PC-3 (cell line): ENCODE measurements around the gene ZBTB16. TPM values are rescaled to one million over a fixed set of nuclear protein-coding genes. Genes with fewer than 3 reads are reported as not detected.

Experiments used
- ATAC-seq: fragments of 200-7000 bp; cut with Tn5 transposase; 2 replicates; pipeline ENCODE4 v1.9.1; 2020; ENCODE audit warnings: mild to moderate bottlenecking, moderate library complexity
- BruUV-seq: library from RNA; stranded (reverse); fragments of 400-500 nt; replicated peaks from 2 replicates; lab custom pipeline; 2021; lab: Mats Ljungman, UMichigan
- CTCF ChIA-PET: fragments of 300-600 bp; sonication (Branson Sonifier 250); formaldehyde crosslinking; loops from one replicate; lab custom pipeline; 2022; ENCODE audit warnings: antibody characterized with exemption; lab: Charles Lee
- POLR2A ChIA-PET: fragments of 300-600 bp; sonication (Branson Sonifier 250); formaldehyde crosslinking; loops from one replicate; lab custom pipeline; 2022; ENCODE audit warnings: antibody characterized with exemption; ENCODE audit not compliant: unreplicated experiment; lab: Charles Lee
- DNase-seq: peaks from one replicate; pipeline ENCODE4 v3.0.0-alpha.2; 2015
- H2AFZ ChIP-seq: fragments of 300-600 bp; sonication (generic); 2 replicates; pipeline ENCODE4 v1.6.0; 2016; ENCODE audit warnings: antibody characterized with exemption, low read length
- H3F3A ChIP-seq: fragments of 300-600 bp; sonication (generic); one replicate; pipeline ENCODE4 v1.6.0; 2017; ENCODE audit warnings: antibody characterized with exemption, low read length, control low read depth, mild to moderate bottlenecking; ENCODE audit not compliant: unreplicated experiment
- H3K27ac ChIP-seq: fragments of 300-600 bp; sonication (generic); 2 replicates; pipeline ENCODE4 v1.5.1; 2016; ENCODE audit warnings: mild to moderate bottlenecking, low read length
- H3K27me3 ChIP-seq: fragments of 300-600 bp; sonication (generic); 2 replicates; pipeline ENCODE4 v1.6.1; 2016; ENCODE audit warnings: low read length, mixed read lengths
- H3K36me3 ChIP-seq: fragments of 300-600 bp; sonication (generic); 2 replicates; pipeline ENCODE4 v1.6.1; 2016; ENCODE audit warnings: low read depth, mixed run types, low read length, mixed read lengths
- H3K4me1 ChIP-seq: fragments of 300-600 bp; sonication (generic); 2 replicates; pipeline ENCODE4 v1.5.1; 2016; ENCODE audit warnings: low read length; ENCODE audit not compliant: insufficient read depth
- H3K4me2 ChIP-seq: fragments of 300-600 bp; sonication (generic); 2 replicates; pipeline ENCODE4 v1.6.0; 2016; ENCODE audit warnings: low read length
- H3K4me3 ChIP-seq: fragments of 300-600 bp; sonication (generic); 2 replicates; pipeline ENCODE4 v1.5.1; 2016; ENCODE audit warnings: mild to moderate bottlenecking, low read length, mixed read lengths
- H3K79me2 ChIP-seq: fragments of 300-600 bp; sonication (generic); 2 replicates; pipeline ENCODE4 v1.6.1; 2017; ENCODE audit warnings: low read length, mixed read lengths
- H3K9ac ChIP-seq: fragments of 300-600 bp; sonication (generic); 2 replicates; pipeline ENCODE4 v1.6.0; 2016; ENCODE audit warnings: mild to moderate bottlenecking, low read length
- H3K9me2 ChIP-seq: fragments of 300-600 bp; sonication (generic); replicated peaks from 2 replicates; pipeline ENCODE4 v1.6.1; 2016; ENCODE audit warnings: mixed run types, low read length, mixed read lengths
- H3K9me3 ChIP-seq: fragments of 300-600 bp; sonication (generic); 2 replicates; pipeline ENCODE4 v1.6.1; 2016; ENCODE audit warnings: low read length, mixed read lengths
- H4K20me1 ChIP-seq: fragments of 300-600 bp; sonication (generic); 2 replicates; pipeline ENCODE4 v1.6.1; 2016; ENCODE audit warnings: low read length, mixed read lengths
- CTCF ChIP-seq: fragments of 300-600 bp; sonication (generic); conservative IDR thresholded peaks from 2 replicates; pipeline ENCODE4 v1.5.1; 2017; ENCODE audit warnings: antibody characterized with exemption, low read depth, mild to moderate bottlenecking, low read length
- EZH2 ChIP-seq: fragments of 300-600 bp; sonication (generic); IDR thresholded peaks from one replicate; pipeline ENCODE4 v1.6.1; 2017; ENCODE audit warnings: antibody characterized with exemption, mild to moderate bottlenecking, low read length; ENCODE audit not compliant: unreplicated experiment
- EZH2phosphoT487 ChIP-seq: fragments of 300-600 bp; sonication (generic); IDR thresholded peaks from 2 replicates; pipeline ENCODE4 v1.6.1; 2018; ENCODE audit warnings: mild to moderate bottlenecking, antibody characterized with exemption, low read length, borderline replicate concordance
- intact Hi-C: fragments of 100-400 bp; cut with micrococcal nuclease; formaldehyde crosslinking; loops from 2 replicates; pipeline ENCODE4 v1.9.0; 2023
- total RNA-seq: library from RNA; depleted of rRNA; stranded (reverse); fragments of >200 nt; gene quantifications from 2 replicates; pipeline ENCODE4 v1.2.3, GENCODE V29; 2014

The ZBTB16 gene
- total RNA-seq, 1 experiment from 2014 or later: not detected

GRCh38 chr11:114172871-114173444, 113.4 kb downstream of the ZBTB16 start:
- H3F3A ChIP-seq: no peaks in the 10 kb centered on the region
- no peaks in the 10 kb centered on the region for H3K36me3 ChIP-seq
- H2AFZ ChIP-seq: no peak overlapping the region
- CTCF ChIA-PET: no interaction called here
- BruUV-seq: no TSS peak
- DNase-seq (no peak), ATAC-seq (no peak)
- no peaks in the 10 kb centered on the region for H4K20me1 ChIP-seq
- no peak overlapping the region for H3K4me2 ChIP-seq
- no peaks in the 10 kb centered on the region for H3K9me2 ChIP-seq
- H3K79me2 ChIP-seq: no peaks in the 10 kb centered on the region
- intact Hi-C loops: no loop called here
- POLR2A ChIA-PET: no interaction called here
- H3K4me3 ChIP-seq: no peak overlapping the region
- H3K9me3 ChIP-seq: no peaks in the 10 kb centered on the region
- H3K9ac ChIP-seq: no peak overlapping the region
- H3K27ac ChIP-seq: no peak overlapping the region
- peaks cover 100% of the 10 kb centered on the region for H3K27me3 ChIP-seq
- H3K4me1 ChIP-seq: no peaks in the 10 kb centered on the region
- no peak for TF ChIP-seq EZH2phosphoT487
- no peak for TF ChIP-seq EZH2
- TF ChIP-seq CTCF: no peak

- no peak overlapping the region for H3K9ac ChIP-seq
- H3K9me2 ChIP-seq: no peaks in the 10 kb centered on the region
- H4K20me1 ChIP-seq: no peaks in the 10 kb centered on the region
- DNase-seq (no peak), ATAC-seq (no peak)
- no peaks in the 10 kb centered on the region for H3K79me2 ChIP-seq
- ChIA-PET CTCF (no interaction called here), POLR2A (no interaction called here)
- BruUV-seq: no TSS peak
- no peaks in the 10 kb centered on the region for H3K36me3 ChIP-seq
- no peak overlapping the region for H3K4me3 ChIP-seq
- no peak overlapping the region for H3K27ac ChIP-seq
- no peak overlapping the region for H2AFZ ChIP-seq
- H3K9me3 ChIP-seq: no peaks in the 10 kb centered on the region
- no peak for TF ChIP-seq EZH2phosphoT487
- TF ChIP-seq EZH2: no peak
- no peak for TF ChIP-seq CTCF
- H3K27me3 ChIP-seq: peaks cover 100% of the 10 kb centered on the region
- no peak overlapping the region for H3K4me2 ChIP-seq
- intact Hi-C loops: no loop called here
- H3K4me1 ChIP-seq: no peaks in the 10 kb centered on the region
- no peaks in the 10 kb centered on the region for H3F3A ChIP-seq
Measured at GRCh38 chr11:114173843-114174242, 114.3 kb downstream of the ZBTB16 start.

GRCh38 chr11:114174712-114175495, 115.4 kb downstream of the ZBTB16 start:
- Histone ChIP-seq H2AFZ (no peak overlapping the region), H3K9ac (no peak overlapping the region), H3K27ac (no peak overlapping the region), H3K4me1 (no peaks in the 10 kb centered on the region), H3K9me2 (no peaks in the 10 kb centered on the region), H3F3A (no peaks in the 10 kb centered on the region), H3K4me2 (no peak overlapping the region), H3K9me3 (no peaks in the 10 kb centered on the region), H3K79me2 (no peaks in the 10 kb centered on the region), H3K4me3 (no peak overlapping the region), H4K20me1 (no peaks in the 10 kb centered on the region), H3K36me3 (no peaks in the 10 kb centered on the region), H3K27me3 (peaks cover 100% of the 10 kb centered on the region)
- TF ChIP-seq CTCF: no peak
- TF ChIP-seq EZH2phosphoT487: no peak
- no peak for TF ChIP-seq EZH2
- no TSS peak for BruUV-seq
- no peak for DNase-seq
- CTCF ChIA-PET: no interaction called here
- ATAC-seq: no peak
- intact Hi-C loops: no loop called here
- POLR2A ChIA-PET: no interaction called here
